Liver (tissue), 3 donors: ENCODE data around the gene ADH4.

ENCODE experiments used
- FOXA1 ChIP-seq: IDR thresholded peaks from 2 replicates; pipeline ENCODE4 v1.6.1; 2016; ENCODE audit warnings: antibody characterized with exemption
- JUND ChIP-seq, 2 donors: IDR thresholded peaks; 2 replicates each; pipeline ENCODE4 v1.6.1; 2016; ENCODE audit warnings: antibody characterized with exemption in 2 of 2
- RAD21 ChIP-seq, 2 donors: IDR thresholded peaks; 2 replicates each; pipeline ENCODE4 v1.6.1; 2016; ENCODE audit warnings: antibody characterized with exemption in 2 of 2, mild to moderate bottlenecking in 2 of 2
- SP1 ChIP-seq: IDR thresholded peaks from 2 replicates; pipeline ENCODE4 v1.6.1; 2018; ENCODE audit warnings: antibody characterized with exemption, mild to moderate bottlenecking
- ZBTB33 ChIP-seq: IDR thresholded peaks from 2 replicates; pipeline ENCODE4 v1.6.1; 2016; ENCODE audit warnings: antibody characterized with exemption
- TF ChIP-seq, protein P1 (sequence below): fragments of 150-350 bp; IDR thresholded peaks from 2 replicates; pipeline ENCODE4 v1.5.1; 2017; ENCODE audit warnings: improper control_type of control experiment, low read depth, low read length; ENCODE audit not compliant: missing input control
- TF ChIP-seq, protein P2 (sequence below): IDR thresholded peaks from 2 replicates; pipeline ENCODE4 v1.6.1; 2016; ENCODE audit warnings: antibody characterized with exemption
- donor health status: healthy.
- donor health status: healthy.

- TF ChIP-seq, protein P1, sequence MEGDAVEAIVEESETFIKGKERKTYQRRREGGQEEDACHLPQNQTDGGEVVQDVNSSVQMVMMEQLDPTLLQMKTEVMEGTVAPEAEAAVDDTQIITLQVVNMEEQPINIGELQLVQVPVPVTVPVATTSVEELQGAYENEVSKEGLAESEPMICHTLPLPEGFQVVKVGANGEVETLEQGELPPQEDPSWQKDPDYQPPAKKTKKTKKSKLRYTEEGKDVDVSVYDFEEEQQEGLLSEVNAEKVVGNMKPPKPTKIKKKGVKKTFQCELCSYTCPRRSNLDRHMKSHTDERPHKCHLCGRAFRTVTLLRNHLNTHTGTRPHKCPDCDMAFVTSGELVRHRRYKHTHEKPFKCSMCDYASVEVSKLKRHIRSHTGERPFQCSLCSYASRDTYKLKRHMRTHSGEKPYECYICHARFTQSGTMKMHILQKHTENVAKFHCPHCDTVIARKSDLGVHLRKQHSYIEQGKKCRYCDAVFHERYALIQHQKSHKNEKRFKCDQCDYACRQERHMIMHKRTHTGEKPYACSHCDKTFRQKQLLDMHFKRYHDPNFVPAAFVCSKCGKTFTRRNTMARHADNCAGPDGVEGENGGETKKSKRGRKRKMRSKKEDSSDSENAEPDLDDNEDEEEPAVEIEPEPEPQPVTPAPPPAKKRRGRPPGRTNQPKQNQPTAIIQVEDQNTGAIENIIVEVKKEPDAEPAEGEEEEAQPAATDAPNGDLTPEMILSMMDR: no peak
- TF ChIP-seq ZBTB33 (no peak), RAD21 (IDR thresholded peaks at IDR 0.05) (no peak), FOXA1 (no peak), JUND (IDR thresholded peaks at IDR 0.05) (no peak), SP1 (no peak)
- TF ChIP-seq, protein P2, sequence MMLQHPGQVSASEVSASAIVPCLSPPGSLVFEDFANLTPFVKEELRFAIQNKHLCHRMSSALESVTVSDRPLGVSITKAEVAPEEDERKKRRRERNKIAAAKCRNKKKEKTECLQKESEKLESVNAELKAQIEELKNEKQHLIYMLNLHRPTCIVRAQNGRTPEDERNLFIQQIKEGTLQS: no peak
These were observed 7.9 kb upstream of the ADH4 start for GRCh38 chr4:99151995-99152394.
